HEK293T (cell line): ENCODE data around the gene KCNQ1.

Experiments
- ARNT ChIP-seq: fragments of 450-650 bp; IDR thresholded peaks from 2 replicates; pipeline ENCODE4 v1.6.1; 2017; ENCODE audit warnings: mild to moderate bottlenecking
- BHLHE40 ChIP-seq: fragments of 450-650 bp; IDR thresholded peaks from 2 replicates; pipeline ENCODE4 v1.6.1; 2016; ENCODE audit warnings: mild to moderate bottlenecking, moderate library complexity, borderline replicate concordance
- ELF4 ChIP-seq: fragments of 450-650 bp; IDR thresholded peaks from 2 replicates; pipeline ENCODE4 v1.6.1; 2017; ENCODE audit warnings: antibody characterized with exemption
- FOXK2 ChIP-seq: fragments of 450-650 bp; IDR thresholded peaks from 2 replicates; pipeline ENCODE4 v1.6.1; 2016; ENCODE audit warnings: mild to moderate bottlenecking
- FOXM1 ChIP-seq: fragments of 450-650 bp; IDR thresholded peaks from 2 replicates; pipeline ENCODE4 v1.6.1; 2017; ENCODE audit warnings: mild to moderate bottlenecking, borderline replicate concordance
- L3MBTL2 ChIP-seq: fragments of 450-650 bp; conservative IDR thresholded peaks from 2 replicates; pipeline ENCODE4 v1.6.1; 2016; ENCODE audit warnings: mild to moderate bottlenecking
- NFRKB ChIP-seq: fragments of 450-650 bp; IDR thresholded peaks from 2 replicates; pipeline ENCODE4 v1.6.1; 2016; ENCODE audit warnings: mild to moderate bottlenecking, moderate library complexity
- SP1 ChIP-seq: fragments of 450-650 bp; IDR thresholded peaks from 2 replicates; pipeline ENCODE4 v1.6.1; 2017
- SUZ12 ChIP-seq: fragments of 450-650 bp; IDR thresholded peaks from 2 replicates; pipeline ENCODE4 v1.6.1; 2016; ENCODE audit warnings: mild to moderate bottlenecking
- TARDBP ChIP-seq: fragments of 450-650 bp; IDR thresholded peaks from 2 replicates; pipeline ENCODE4 v1.6.1; 2016
- TF ChIP-seq, protein P1 (sequence below): fragments of 450-650 bp; IDR thresholded peaks from 2 replicates; pipeline ENCODE4 v1.6.1; 2016

DNA sequence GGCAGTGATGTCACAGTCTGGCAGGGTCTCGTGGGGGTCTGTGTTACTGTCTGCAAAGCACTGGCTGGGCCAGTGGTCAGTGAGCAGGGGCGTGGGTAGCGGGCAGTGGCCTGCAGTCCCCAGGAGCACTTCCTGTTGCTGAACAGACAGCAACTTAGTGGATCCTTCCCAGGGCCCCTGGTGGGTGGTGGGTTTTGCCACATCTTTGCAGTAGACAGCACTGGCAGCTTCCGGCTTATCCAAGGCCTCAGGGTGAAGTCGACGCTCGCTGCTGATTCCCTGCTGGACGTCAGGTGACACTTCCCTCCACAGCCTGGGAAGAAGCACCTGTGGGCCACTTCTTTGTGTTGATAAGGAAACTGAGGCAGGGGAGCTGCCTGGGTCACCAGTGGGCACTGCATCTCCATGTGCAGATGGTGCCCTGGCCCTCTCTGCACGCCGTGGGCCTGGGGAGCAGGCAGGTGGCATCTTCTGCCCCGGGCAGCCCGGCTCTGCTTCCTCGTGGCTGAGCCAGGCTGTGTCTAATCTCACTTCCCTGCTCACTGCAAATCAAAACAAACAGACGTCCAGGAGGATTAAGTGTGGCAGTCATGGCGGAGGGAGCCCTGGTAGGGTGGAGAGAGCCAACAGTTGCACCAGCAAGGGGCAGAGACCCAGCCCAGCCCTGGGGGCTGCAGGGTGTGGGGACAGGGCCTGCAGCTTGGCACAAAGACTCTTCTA lies 79.8 kb downstream of the KCNQ1 start:
- TF ChIP-seq SP1 (no peak), ELF4 (no peak), BHLHE40 (no peak), FOXK2 (no peak), SUZ12 (no peak), FOXM1 (no peak), L3MBTL2 (no peak), NFRKB (no peak), TARDBP (no peak), ARNT (no peak)
- TF ChIP-seq, protein P1, sequence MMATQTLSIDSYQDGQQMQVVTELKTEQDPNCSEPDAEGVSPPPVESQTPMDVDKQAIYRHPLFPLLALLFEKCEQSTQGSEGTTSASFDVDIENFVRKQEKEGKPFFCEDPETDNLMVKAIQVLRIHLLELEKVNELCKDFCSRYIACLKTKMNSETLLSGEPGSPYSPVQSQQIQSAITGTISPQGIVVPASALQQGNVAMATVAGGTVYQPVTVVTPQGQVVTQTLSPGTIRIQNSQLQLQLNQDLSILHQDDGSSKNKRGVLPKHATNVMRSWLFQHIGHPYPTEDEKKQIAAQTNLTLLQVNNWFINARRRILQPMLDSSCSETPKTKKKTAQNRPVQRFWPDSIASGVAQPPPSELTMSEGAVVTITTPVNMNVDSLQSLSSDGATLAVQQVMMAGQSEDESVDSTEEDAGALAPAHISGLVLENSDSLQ: no peak
